GM18520 (cell line): ENCODE results near the gene ERO1B.
A peak's percentile ranks its signal among the peaks of the same experiment; 100 is the strongest.
"Not testable (repeated sequence)": the region's sequence is repeated elsewhere in the genome, so short reads cannot be mapped to it uniquely, and the experiment has no call there.

Experiments used
- ATAC-seq: cut with Tn5 transposase; IDR thresholded peaks from one replicate; pipeline ENCODE4 v1.9.1; 2021; ENCODE audit not compliant: unreplicated experiment

The ERO1B gene

DNA sequence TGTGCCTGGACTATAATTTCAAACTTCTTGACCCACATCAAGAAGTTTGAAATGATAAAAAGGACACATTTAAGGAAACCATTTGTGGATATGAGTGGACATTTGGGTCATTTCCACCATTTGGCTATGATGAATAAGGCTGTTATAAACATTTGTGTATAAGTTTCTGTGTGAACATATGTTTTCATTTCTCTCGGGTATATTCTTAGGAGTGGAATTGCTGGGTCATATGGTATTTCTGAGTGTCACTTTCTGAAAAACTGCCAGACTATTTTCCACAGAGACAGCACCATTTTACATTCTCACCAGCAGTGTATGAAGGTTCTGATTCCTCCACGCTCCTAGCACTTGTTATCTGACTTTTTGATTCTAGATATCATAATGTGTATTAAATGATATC, 88.6 kb downstream of the ERO1B start:
- no peak for ATAC-seq

DNA sequence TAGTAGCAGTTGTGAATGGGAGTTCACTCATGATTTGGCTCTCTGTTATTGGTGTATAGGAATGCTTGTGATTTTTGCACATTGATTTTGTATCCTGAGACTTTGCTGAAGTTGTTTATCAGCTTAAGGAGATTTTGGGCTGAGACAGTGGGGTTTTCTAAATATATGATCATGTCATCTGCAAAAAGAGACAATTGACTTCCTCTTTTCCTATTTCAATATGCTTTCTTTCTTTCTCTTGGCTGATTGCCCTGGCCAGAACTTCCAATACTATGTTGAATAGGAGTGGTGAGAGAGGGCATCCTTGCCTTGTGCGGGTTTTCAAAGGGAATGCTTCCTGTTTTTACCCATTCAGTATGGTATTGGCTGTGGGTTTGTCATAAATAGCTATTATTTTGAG, 93.7 kb downstream of the ERO1B start:
- ATAC-seq: not testable (repeated sequence)

DNA sequence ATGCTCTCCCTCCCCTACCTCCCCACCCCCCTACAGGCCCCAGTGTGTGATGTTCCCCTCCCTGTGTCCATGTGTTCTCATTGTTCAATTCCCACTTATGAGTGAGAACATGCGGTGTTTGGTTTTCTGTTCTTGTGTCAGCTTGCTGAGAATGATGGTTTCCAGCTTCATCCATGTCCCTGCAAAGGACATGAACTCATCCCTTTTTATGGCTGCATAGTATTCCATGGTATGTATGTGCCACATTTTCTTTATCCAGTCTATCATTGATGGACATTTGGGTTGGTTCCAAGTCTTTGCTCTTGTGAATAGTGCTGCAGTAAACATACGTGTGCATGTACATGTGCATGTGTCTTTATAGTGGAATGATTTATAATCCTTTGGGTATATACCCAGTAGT, 95.3 kb downstream of the ERO1B start:
- ATAC-seq: not testable (repeated sequence)

DNA sequence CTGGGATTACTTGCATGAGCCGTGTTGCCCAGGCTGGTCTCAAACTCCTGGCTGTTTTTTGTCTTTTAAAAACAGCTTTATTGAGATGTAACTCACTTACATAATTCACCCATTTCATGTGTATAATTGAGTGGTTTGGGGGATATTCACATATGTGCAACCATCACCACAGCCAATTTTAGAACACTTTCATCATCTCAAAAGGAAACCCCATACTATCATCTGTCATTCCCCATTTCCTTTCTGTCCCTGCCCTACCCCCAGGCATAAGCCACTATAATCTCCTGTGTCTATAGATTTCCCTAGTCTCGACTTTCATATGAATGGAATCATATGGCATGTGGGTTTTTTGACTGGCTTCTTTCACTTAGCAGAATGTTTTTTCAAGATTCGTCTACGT, 96.1 kb downstream of the ERO1B start:
- ATAC-seq: no peak

DNA sequence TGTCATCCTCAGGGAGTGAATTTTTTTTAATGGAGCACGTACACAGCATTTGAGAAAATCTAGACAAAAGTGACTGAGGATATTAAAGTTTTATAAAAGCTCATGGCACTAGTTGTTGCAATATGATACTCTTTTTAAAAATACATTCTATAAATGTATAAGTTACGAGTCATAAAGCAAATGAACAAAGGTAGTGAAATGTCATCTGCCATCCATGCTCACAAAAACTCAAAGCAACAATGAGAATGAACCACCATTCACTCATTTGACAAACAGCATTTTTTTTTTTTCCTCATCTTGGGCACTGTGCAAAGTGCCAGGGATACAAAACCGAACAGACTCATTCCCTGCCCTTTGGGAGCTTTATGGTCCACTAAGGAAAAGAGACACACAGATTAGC, 100.7 kb downstream of the ERO1B start:
- ATAC-seq: no peak

DNA sequence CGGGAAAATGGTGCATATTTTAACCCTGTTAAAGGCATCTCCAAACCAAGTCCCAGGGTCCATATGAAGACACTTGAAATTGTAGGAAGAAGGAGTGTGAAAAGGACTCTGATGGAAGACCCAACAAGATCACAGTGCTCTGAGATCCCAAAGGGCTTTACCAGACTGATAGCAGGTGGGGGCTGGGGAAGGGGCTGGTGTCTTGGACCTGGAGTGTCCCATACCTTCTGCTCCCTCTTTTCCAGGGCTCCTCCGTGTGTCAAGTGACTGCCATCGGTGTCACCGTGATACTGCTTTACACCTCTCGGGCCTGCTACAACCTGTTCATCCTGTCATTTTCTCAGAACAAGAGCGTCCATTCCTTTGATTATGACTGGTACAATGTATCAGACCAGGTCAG, 102.1 kb downstream of the ERO1B start:
- ATAC-seq: no peak

DNA sequence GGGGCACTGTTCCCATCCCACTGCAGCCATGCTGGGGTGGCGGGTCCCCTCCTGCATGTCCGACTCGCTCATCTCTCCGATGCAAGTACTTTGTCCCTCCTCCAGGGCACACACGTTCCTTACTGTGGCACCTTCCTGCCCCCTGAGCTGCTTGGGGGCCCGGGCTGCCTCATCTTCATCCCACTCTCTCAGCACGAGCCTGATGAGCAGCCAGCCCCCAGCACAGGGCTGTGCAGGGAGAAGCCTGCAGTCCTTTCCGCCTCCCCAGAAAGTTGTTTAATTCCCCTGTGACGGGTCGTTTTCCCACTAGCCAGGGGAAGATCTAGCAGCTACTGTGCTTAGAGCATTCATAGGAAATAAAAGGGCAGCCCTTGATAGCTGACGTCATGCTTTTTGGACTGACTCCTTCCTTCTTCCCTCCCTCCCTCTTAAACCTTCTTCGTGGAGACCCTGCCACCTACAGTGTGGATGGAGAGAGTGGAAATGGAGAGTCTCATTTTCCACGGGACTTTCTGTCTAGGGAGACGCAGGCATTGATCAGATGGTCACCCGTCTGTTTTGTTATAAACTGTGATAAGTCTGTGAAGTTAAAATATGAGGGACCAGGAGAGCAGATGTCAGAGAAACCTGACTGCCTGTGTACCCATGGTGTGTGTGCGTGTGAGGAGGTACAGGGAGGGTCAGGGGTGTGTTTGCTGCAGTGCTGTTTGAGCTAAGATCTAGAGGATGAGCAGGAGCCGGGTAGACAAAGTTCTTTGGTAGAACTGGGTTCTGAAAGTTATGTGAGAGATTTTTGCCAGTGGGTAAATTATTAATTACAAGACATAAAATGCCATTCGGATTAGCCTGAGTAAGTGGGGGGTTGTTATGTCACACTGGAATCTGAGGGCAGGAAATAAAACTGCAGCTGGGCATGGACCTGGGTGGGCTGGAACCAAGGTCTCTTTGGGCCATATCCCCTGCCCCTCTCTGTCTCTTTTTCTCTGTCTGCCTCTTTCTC, 105.1 kb downstream of the ERO1B start:
- ATAC-seq: no peak

DNA sequence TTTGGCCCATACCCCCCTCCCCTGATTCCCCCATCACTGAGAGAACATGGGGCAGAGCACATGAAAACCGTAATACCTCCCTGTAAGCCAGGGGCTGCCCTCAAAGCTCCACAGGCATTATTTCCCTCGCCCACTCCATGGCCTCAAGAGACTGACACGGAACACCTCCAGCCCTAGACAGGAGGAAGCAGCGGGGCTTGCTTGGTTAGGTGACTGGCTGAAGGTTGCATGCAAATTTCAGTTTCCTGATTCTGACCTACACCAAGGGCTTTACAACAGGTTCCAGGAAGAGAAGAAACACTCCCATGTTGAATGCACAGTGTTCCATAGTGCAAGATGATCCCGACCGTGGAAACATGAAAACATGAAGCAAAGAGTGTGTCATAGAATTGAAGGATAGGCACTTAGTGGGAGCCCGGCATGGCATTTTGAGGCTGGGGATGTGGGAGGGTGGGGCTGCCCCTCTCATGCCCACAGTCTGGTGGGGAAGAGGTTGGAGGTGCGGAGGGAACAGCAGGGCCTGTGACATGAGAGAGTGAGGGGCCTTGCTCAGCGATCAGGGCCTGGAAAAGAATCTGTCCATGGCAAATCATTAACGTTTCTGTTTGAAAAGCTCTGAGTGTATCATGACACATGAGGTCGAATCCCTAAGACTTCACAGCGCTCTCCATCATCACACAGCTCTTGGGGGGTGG, 106.0 kb downstream of the ERO1B start:
- ATAC-seq: no peak

DNA sequence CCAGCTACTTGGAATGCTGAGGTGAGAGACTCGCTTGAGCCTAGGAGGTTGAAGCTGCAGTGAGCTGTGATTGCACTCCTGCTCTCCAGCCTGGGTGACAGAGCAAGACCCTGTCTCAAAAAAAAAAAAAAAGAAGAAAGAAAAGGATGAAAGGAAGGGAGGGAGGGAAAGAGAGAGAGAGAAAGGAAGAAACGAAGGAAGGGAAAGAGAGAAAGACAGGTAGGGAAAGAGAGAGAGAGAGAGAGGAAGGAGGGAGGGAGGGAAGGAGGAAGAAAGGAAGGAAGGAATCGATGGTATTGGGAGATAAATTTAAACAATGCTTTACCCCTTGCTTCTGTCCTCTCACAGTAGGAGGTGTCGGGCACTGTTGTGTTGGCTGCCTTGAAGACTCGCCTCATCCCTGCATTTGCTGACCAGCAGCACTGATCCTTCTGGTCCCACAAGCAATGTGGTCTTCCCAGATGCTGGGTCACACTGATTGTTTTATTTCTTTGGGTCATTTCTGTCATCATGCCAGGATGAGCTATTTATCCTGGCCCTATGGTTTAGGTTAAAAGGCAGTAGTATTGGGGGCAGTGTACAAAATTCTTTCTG, 108.5 kb downstream of the ERO1B start:
- ATAC-seq: no peak

DNA sequence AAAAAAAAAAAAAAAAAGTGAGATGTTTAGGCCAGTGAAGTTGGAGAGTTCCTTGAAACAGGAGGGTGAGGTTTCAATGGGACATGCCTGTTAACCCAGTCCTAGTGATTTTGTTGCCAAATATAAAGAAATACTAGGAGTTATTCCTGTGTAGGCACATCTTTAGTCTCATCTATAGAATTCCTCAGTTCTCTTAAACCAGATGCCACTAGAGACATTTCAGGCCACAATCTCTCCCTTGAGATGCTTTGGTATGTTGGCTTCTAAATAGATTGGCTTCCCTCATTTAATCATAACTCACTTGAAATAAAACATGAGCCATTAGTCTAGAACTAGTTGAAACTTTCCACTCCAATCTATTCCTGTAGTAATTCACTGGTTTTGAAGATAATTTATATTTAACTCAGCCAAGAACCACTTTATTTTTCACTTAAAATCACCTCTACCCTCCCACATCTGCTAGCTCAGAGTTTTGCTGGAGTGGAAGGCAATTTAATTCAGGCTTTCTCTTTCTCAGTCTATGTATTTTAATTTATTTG, 109.6 kb downstream of the ERO1B start:
- no peak for ATAC-seq

DNA sequence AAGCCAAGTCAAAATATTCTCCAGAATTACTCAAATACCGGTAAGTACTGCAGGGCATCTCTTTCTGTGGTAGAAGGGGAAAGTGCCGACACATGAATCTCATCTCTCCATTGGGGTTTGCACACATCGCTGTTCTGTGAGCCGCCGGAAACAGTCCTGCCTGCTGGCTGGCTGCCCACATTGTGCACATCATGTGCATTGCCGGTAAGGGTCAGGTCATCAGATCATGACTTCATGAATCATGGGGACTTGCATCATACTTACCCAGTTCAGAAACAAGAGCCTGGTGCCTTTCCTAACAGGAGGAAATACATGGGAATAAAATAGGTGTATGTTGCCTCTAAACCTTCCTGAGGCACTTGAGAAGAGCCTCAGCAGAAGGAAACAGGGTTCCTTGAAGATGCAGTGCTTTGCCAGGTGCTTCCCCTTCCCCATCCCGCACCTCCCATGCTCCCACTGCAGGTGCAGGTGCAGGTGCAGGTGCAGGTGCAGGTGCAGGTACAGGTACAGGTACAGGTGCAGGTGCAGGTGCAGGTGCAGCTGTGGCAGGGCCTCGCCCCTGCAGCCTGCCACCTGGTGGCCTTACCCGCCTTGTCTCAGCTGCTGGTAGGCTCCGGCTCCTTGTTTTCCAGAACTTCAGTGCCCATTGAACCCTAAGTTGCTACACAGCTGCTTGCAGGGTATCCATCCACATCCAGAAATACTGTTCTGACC, 112.9 kb downstream of the ERO1B start:
- ATAC-seq: peak; percentile 70

DNA sequence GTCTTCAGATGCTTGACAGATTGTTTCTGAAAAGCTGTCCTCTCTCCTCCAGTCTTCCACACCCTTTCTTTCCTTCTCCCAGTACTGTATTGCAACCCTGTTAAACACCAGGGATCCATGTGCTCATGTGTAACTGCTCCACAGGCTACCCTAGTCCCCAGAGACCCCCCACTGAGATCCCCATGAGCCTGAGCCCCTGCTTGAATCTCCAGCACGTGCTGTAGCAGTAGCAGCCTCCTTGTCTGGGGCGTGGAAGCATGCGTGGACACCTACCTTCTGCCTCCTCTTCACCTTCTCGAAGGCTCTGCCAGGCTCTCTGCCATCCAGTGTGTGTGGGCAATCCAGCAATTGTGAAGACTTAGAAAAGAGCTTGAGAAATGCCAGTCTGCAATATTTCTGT, 114.2 kb downstream of the ERO1B start:
- ATAC-seq: no peak

DNA sequence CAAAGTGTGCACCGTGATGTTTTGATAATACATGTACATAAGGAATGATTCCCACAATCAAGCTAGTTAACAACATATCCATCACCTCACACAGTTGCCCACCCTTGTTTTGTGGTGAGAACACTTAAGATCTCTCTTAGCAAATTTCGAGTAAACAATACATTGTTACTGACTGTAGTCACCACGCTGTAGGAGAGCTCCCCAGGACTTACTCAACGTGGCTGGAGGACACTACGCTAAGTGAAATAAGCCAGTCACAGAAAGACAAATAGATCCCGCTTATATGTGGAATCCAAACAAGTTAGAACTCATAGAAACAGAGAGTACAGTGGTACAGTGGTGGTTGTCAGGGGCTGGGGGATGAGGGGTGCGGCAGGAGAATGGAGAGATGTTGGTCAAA, 114.6 kb downstream of the ERO1B start:
- no peak for ATAC-seq

DNA sequence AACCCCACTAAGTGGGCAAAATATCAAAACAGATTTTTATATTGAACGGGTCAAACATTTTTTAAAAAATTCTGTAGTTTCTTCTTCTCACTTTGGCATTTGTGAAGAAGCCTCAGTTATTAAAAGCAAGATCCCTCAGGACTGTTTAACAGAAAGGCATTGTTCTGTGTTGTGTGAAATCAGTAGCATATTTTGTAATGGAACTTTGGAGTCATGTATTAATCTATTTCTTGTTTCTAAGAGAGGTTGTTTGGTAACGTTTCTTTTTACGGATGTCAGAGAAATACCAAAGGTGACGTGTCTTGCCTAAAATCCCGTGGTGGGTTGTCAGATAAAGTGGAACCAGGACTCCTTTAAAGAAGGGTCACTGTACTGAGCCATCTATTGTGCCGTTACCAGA, 115.7 kb downstream of the ERO1B start:
- ATAC-seq: no peak
